Hepatocyte (in vitro differentiated cells): ENCODE results near the gene UPK1B.

Source experiments
- EZH2 ChIP-seq: fragments of 200-600 bp; sonication (generic); IDR thresholded peaks from 2 replicates; pipeline ENCODE4 v1.6.1; 2016; ENCODE audit warnings: antibody characterized with exemption, mild to moderate bottlenecking, borderline replicate concordance
- TF ChIP-seq, protein P1 (sequence below): fragments of 200-600 bp; sonication (generic); IDR thresholded peaks from 2 replicates; pipeline ENCODE4 v1.5.1; 2016; ENCODE audit warnings: antibody characterized with exemption, mild to moderate bottlenecking; ENCODE audit not compliant: poor library complexity

DNA sequence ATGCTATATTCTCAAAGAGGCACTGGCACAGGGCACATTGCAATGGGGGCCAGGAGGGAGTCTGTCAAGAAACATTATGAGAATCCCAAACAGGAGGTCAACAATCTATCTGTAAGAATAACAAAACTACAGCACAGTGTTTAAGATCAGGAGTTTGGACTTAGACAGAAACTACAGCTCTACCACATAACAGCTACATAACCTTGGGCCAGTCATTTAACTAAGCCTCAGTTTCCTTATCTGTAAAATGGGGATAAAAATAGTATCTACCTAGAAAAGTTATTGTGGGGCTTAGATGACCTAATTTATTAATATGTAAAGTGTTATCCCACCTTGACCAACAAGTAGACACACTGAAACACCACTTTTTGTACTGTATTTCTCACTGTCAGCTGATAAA, 57.3 kb downstream of the UPK1B start:
- TF ChIP-seq, protein P1, sequence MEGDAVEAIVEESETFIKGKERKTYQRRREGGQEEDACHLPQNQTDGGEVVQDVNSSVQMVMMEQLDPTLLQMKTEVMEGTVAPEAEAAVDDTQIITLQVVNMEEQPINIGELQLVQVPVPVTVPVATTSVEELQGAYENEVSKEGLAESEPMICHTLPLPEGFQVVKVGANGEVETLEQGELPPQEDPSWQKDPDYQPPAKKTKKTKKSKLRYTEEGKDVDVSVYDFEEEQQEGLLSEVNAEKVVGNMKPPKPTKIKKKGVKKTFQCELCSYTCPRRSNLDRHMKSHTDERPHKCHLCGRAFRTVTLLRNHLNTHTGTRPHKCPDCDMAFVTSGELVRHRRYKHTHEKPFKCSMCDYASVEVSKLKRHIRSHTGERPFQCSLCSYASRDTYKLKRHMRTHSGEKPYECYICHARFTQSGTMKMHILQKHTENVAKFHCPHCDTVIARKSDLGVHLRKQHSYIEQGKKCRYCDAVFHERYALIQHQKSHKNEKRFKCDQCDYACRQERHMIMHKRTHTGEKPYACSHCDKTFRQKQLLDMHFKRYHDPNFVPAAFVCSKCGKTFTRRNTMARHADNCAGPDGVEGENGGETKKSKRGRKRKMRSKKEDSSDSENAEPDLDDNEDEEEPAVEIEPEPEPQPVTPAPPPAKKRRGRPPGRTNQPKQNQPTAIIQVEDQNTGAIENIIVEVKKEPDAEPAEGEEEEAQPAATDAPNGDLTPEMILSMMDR, result no peak
- no peak for TF ChIP-seq EZH2
